CD14-positive monocyte (primary cell): ENCODE data around the gene TRIM40. TPM values are rescaled to one million over a fixed set of nuclear protein-coding genes. Genes with fewer than 3 reads are reported as not detected.

Source experiments
- DNase-seq, 3 donors: peaks; one replicate each; pipeline ENCODE4 v3.0.0-alpha.2; 2011 to 2022
- H2AFZ ChIP-seq: 2 replicates; pipeline ENCODE4 v1.6.0; 2012; ENCODE audit warnings: mild to moderate bottlenecking, low read depth, low read length, inconsistent platforms; ENCODE audit not compliant: insufficient read depth, poor library complexity, severe bottlenecking
- H3K27ac ChIP-seq, 2 donors: 1 replicate in 1 of 2; 2 replicates in 1 of 2; pipeline ENCODE4 v1.5.1; 2012 to 2013; ENCODE audit warnings: low read length in 2 of 2, control low read depth in 1 of 2, inconsistent platforms in 1 of 2, low read depth in 1 of 2, mild to moderate bottlenecking in 1 of 2
- H3K27me3 ChIP-seq, 2 donors: one replicate each; pipeline versions ENCODE4 v1.6.0 to v1.6.1; 2011 to 2013; ENCODE audit warnings: low read length in 2 of 2; ENCODE audit not compliant: control insufficient read depth in 2 of 2, insufficient read depth in 2 of 2
- H3K36me3 ChIP-seq, 2 donors: replicated peaks in 1 of 2; 1 replicate in 1 of 2; 2 replicates in 1 of 2; pipeline versions ENCODE4 v1.5.1 to v1.6.1; 2012 to 2013; ENCODE audit warnings: low read length in 2 of 2, control low read depth in 1 of 2, inconsistent platforms in 1 of 2, mild to moderate bottlenecking in 1 of 2; ENCODE audit not compliant: insufficient read depth in 2 of 2, control insufficient read depth in 1 of 2
- H3K4me1 ChIP-seq, 2 donors: 1 replicate in 1 of 2; 2 replicates in 1 of 2; pipeline versions ENCODE4 v1.5.1 to v1.6.1; 2012 to 2013; ENCODE audit warnings: low read length in 2 of 2, control low read depth in 1 of 2, inconsistent platforms in 1 of 2, mild to moderate bottlenecking in 1 of 2, moderate library complexity in 1 of 2; ENCODE audit not compliant: insufficient read depth in 2 of 2, control insufficient read depth in 1 of 2
- H3K4me2 ChIP-seq: replicated peaks from 2 replicates; pipeline ENCODE3; 2012; ENCODE audit warnings: low read length, moderate library complexity, mild to moderate bottlenecking; ENCODE audit not compliant: poor library complexity, severe bottlenecking; ENCODE audit errors: extremely low read depth
- H3K4me3 ChIP-seq, 3 experiments: fragments of 200-600 bp in 1 of 3; sonication (generic) in 1 of 3; replicated peaks in 1 of 3; 1 replicate in 2 of 3; 2 replicates in 1 of 3; pipeline ENCODE4 v1.5.1; 2011 to 2013; ENCODE audit warnings: low read length in 3 of 3, mild to moderate bottlenecking in 3 of 3, control low read depth in 2 of 3, low read depth in 2 of 3, inconsistent platforms in 1 of 3, moderate library complexity in 1 of 3
- H3K79me2 ChIP-seq: 2 replicates; pipeline ENCODE4 v1.6.0; 2012; ENCODE audit warnings: mild to moderate bottlenecking, control low read depth, inconsistent platforms, low read length, moderate library complexity; ENCODE audit not compliant: insufficient read depth
- H3K9ac ChIP-seq: 2 replicates; pipeline ENCODE4 v1.6.0; 2017; ENCODE audit warnings: low read length, mild to moderate bottlenecking; ENCODE audit not compliant: insufficient read depth, poor library complexity, severe bottlenecking
- H3K9me3 ChIP-seq, 2 donors: replicated peaks in 1 of 2; 1 replicate in 1 of 2; 2 replicates in 1 of 2; pipeline versions ENCODE4 v1.5.1 to v1.6.1; 2012 to 2013; ENCODE audit warnings: low read length in 2 of 2, control low read depth in 1 of 2; ENCODE audit not compliant: control insufficient read depth in 1 of 2, insufficient read depth in 1 of 2
- H4K20me1 ChIP-seq: 2 replicates; pipeline ENCODE4 v1.6.0; 2012; ENCODE audit warnings: mild to moderate bottlenecking, low read length, control low read depth, moderate library complexity; ENCODE audit not compliant: insufficient read depth
- H3K27ac Mint-ChIP-seq, 7 donors: one replicate each; pipeline ENCODE4 v1.8.0; 2020; ENCODE audit warnings: mild to moderate bottlenecking in 7 of 7, mixed read lengths in 7 of 7, moderate library complexity in 6 of 7, inconsistent platforms in 2 of 7
- H3K27me3 Mint-ChIP-seq, 3 donors: one replicate each; pipeline ENCODE4 v1.8.0; 2021 to 2022; ENCODE audit warnings: low read depth in 3 of 3, mild to moderate bottlenecking in 3 of 3, mixed read lengths in 3 of 3, moderate library complexity in 3 of 3, inconsistent platforms in 1 of 3
- H3K36me3 Mint-ChIP-seq, 2 donors: one replicate each; pipeline ENCODE4 v1.8.0; 2020; ENCODE audit warnings: mixed read lengths in 2 of 2, inconsistent platforms in 1 of 2, mild to moderate bottlenecking in 1 of 2
- H3K4me1 Mint-ChIP-seq: one replicate; pipeline ENCODE4 v1.8.0; 2020; ENCODE audit warnings: mild to moderate bottlenecking, mixed read lengths
- H3K4me3 Mint-ChIP-seq, 2 donors: one replicate each; pipeline ENCODE4 v1.8.0; 2020; ENCODE audit warnings: mild to moderate bottlenecking in 2 of 2, mixed read lengths in 2 of 2, moderate library complexity in 1 of 2
- H3K9me3 Mint-ChIP-seq, 7 donors: one replicate each; pipeline ENCODE4 v1.8.0; 2020 to 2022; ENCODE audit warnings: mixed read lengths in 7 of 7, mild to moderate bottlenecking in 6 of 7, moderate library complexity in 6 of 7, inconsistent platforms in 2 of 7
- CTCF ChIP-seq: fragments of 200-600 bp; IDR thresholded peaks from one replicate; pipeline ENCODE4 v1.8.0; 2022; ENCODE audit warnings: antibody characterized with exemption, mild to moderate bottlenecking
- WGBS: methylation state at CpG from one replicate; pipeline ENCODE4 v1.1.5; 2013; ENCODE audit warnings: missing lambda C conversion rate; ENCODE audit not compliant: insufficient coverage; 5-methylcytosine and 5-hydroxymethylcytosine counted together
- intact Hi-C, 2 donors: fragments of 100-400 bp; cut with micrococcal nuclease; formaldehyde crosslinking; loops; one replicate each; pipeline versions ENCODE4 v1.15.0 to v1.15.1; 2023
- polyA plus RNA-seq, 3 donors: library from polyadenylated mRNA; depleted of rRNA in 1 of 3; unstranded in 2 of 3; stranded (reverse) in 1 of 3; fragments of 300-500 nt in 2 of 3; fragments of >200 nt in 1 of 3; fragmentation: Illumina TruSeq in 2 of 3; gene quantifications; 1 replicate in 2 of 3; 2 replicates in 1 of 3; pipeline ENCODE4 v1.2.3, GENCODE V29; 2012 to 2021

TRIM40 gene
- polyA plus RNA-seq, 3 donors, result not detected

GRCh38 chr6:30167101-30167500 lies 31.2 kb downstream of the TRIM40 start:
- H3K27ac Mint-ChIP-seq, result no peak overlapping the region
- H3K4me2 ChIP-seq, result no peak overlapping the region
- H3K4me1 Mint-ChIP-seq, result peaks cover 3% of the 10 kb centered on the region

GRCh38 chr6:30168741-30169140 lies 32.8 kb downstream of the TRIM40 start:
- Mint-ChIP-seq H3K27ac (no peak overlapping the region), H3K27me3 (peaks cover 43 to 55% (median 54%) of the 10 kb centered on the region in 3 donors), H3K9me3 (peaks cover 0 to 10% (median 3%) of the 10 kb centered on the region in 7 donors), H3K4me1 (peaks cover 5% of the 10 kb centered on the region), H3K4me3 (no peak overlapping the region), H3K36me3 (no peaks in the 10 kb centered on the region)
- peaks cover 0 to 5% of the 10 kb centered on the region in 2 donors for H3K9me3 ChIP-seq
- TF ChIP-seq CTCF, result no peak
- intact Hi-C loops, result no loop called here
- no peak overlapping the region for H2AFZ ChIP-seq
- H3K4me2 ChIP-seq, result no peak overlapping the region
- no peak overlapping the region for H3K9ac ChIP-seq
- H3K79me2 ChIP-seq, result no peaks in the 10 kb centered on the region
- H3K27me3 ChIP-seq, result peaks cover 32 to 41% of the 10 kb centered on the region in 2 donors
- no peaks in the 10 kb centered on the region for H3K36me3 ChIP-seq
- no peaks in the 10 kb centered on the region for H4K20me1 ChIP-seq
- WGBS, result no CpG with 5 or more reads among the region's 1 CpG
- peaks cover 0 to 9% of the 10 kb centered on the region in 2 donors for H3K4me1 ChIP-seq
- no peak overlapping the region for H3K27ac ChIP-seq
- H3K4me3 ChIP-seq, result no peak overlapping the region
- no peak for DNase-seq

More at GRCh38 chr6:30167101-30167500, 31.2 kb downstream of the TRIM40 start:
- no peak for TF ChIP-seq CTCF
- no peak overlapping the region for H3K4me3 ChIP-seq
- no peak overlapping the region for H3K4me3 Mint-ChIP-seq
- H4K20me1 ChIP-seq, result no peaks in the 10 kb centered on the region
- no peaks in the 10 kb centered on the region for H3K36me3 Mint-ChIP-seq
- H3K27me3 Mint-ChIP-seq, result peaks cover 30 to 40% (median 39%) of the 10 kb centered on the region in 3 donors
- H2AFZ ChIP-seq, result no peak overlapping the region
- H3K27me3 ChIP-seq, result peaks cover 21 to 24% of the 10 kb centered on the region in 2 donors
- peaks cover 0 to 5% of the 10 kb centered on the region in 2 donors for H3K9me3 ChIP-seq
- no peak overlapping the region for H3K27ac ChIP-seq
- WGBS, result 11% methylated on average over 3 of the region's 6 CpGs
- peaks cover 0 to 6% (median 3%) of the 10 kb centered on the region in 7 donors for H3K9me3 Mint-ChIP-seq
- H3K4me1 ChIP-seq, result peaks cover 0 to 6% of the 10 kb centered on the region in 2 donors
- no peaks in the 10 kb centered on the region for H3K79me2 ChIP-seq
- H3K9ac ChIP-seq, result no peak overlapping the region
- intact Hi-C loops, result no loop called here
- no peak for DNase-seq
- no peaks in the 10 kb centered on the region for H3K36me3 ChIP-seq
